ENCODE data around the gene GGNBP2. TPM values are rescaled to one million over a fixed set of nuclear protein-coding genes. Genes with fewer than 3 reads are reported as not detected.

Gene GGNBP2
- total RNA-seq, 3 donors from 2014 or later, result 60.6 to 85.5 (median 84.0) TPM

DNA sequence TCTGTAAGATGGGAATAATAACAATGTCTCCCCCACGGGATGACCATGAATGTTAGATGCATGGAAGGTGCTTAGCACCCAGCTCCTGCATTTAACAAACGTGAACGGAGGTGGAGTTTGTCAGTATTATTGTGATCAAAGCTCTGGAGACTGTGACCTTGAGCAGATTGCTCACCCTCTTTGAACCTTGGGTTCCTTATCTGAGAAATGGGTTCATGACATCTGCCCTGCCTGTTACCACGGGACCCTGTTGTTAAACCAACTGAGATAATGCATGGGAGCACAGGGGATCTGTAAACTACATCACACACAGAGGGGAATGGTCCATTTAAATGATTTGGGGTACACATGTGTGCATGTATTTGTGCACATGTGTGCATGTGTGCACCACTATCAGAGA, 86.3 kb downstream of the GGNBP2 start:
- TF ChIP-seq POLR2AphosphoS5 (IDR thresholded peaks at IDR 0.05) (no peak), POLR2A (IDR thresholded peaks at IDR 0.05) (no peak)
- TF ChIP-seq, protein P1, sequence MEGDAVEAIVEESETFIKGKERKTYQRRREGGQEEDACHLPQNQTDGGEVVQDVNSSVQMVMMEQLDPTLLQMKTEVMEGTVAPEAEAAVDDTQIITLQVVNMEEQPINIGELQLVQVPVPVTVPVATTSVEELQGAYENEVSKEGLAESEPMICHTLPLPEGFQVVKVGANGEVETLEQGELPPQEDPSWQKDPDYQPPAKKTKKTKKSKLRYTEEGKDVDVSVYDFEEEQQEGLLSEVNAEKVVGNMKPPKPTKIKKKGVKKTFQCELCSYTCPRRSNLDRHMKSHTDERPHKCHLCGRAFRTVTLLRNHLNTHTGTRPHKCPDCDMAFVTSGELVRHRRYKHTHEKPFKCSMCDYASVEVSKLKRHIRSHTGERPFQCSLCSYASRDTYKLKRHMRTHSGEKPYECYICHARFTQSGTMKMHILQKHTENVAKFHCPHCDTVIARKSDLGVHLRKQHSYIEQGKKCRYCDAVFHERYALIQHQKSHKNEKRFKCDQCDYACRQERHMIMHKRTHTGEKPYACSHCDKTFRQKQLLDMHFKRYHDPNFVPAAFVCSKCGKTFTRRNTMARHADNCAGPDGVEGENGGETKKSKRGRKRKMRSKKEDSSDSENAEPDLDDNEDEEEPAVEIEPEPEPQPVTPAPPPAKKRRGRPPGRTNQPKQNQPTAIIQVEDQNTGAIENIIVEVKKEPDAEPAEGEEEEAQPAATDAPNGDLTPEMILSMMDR (IDR thresholded peaks at IDR 0.05), result no peak

DNA sequence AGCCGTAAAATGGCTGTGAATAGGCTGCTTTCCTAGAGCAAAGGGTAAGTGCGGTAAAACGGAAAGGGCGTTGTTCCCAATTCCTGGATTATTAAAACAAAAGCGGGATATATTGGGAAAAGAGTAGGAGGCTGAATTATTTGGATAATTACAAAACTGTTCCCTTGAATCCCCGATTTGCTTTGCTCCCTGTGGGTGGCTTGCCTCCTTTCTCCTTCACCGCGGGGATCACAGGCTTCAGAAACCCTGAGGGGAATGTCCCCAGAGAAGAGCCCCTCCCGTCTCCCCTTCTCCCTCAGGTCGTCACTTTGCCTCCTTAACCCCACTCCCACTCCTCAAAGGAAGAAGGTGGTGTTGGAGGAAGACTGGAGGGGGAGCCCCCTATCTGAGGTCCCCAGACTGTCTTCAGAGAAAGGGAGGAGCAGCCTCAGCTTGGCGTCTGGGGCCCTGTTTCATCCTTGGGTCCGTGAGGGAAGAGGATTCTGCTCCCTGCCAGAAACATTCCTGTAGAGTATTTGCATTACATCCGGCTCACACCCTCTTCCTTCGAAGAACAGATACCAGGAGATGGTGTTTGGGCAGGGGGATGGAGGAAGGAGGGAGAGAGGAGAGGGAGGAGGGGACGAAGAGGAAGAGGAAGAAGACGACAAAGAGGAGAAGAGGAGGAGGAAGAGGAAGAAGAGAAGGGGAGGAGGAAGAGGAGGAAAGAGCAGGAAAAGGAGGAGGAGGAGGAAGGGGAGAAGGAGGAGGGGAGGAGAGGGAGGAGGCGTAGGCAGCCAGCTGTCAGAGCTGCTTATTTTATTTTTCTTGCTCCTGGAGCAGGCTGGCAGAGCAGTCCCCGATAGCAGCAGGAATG, 88.4 kb downstream of the GGNBP2 start:
- no peak for DNase-seq (ENCODE audit: low spot score in 2 of 2)
- no peak overlapping the region for H3K27ac ChIP-seq
- H3K27me3 ChIP-seq, result peaks cover 0 to 7% of the 10 kb centered on the region in 2 donors
- no peaks in the 10 kb centered on the region for H3K9me3 ChIP-seq
- intact Hi-C loops (cut with DNase I; ENCODE audit: low total_unique reads), result no loop called here
- H3K4me3 ChIP-seq, result no peak overlapping the region
- no peak for TF ChIP-seq POLR2A (IDR thresholded peaks at IDR 0.05)
- no peak for TF ChIP-seq POLR2AphosphoS5 (IDR thresholded peaks at IDR 0.05)
- no peaks in the 10 kb centered on the region for H3K36me3 ChIP-seq
- H3K4me1 ChIP-seq, result no peaks in the 10 kb centered on the region

More for the DNA sequence above, 86.3 kb downstream of the GGNBP2 start:
- Histone ChIP-seq H3K4me3 (no peak overlapping the region), H3K9me3 (no peaks in the 10 kb centered on the region), H3K27me3 (no peaks in the 10 kb centered on the region), H3K36me3 (no peaks in the 10 kb centered on the region), H3K4me1 (no peaks in the 10 kb centered on the region), H3K27ac (no peak overlapping the region)
- no peak for DNase-seq (ENCODE audit: low spot score in 2 of 2)
- intact Hi-C loops (cut with DNase I; ENCODE audit: low total_unique reads), result no loop called here

Other genes with a start within 250 kb of the GGNBP2 start
- gene TBC1D3G, start 221.0 kb upstream of the GGNBP2 start, total RNA-seq, result 1 to 10 TPM in 1 of 3 donors, not detected in 2; 2.1 TPM
- not detected for gene TBC1D3H, start 156.5 kb upstream of the GGNBP2 start, total RNA-seq
- gene ZNHIT3, start 58.2 kb upstream of the GGNBP2 start, total RNA-seq, result 10 to 100 TPM; 19.0 to 33.7 (median 29.3) TPM
- gene MYO19, start 10.1 kb upstream of the GGNBP2 start, total RNA-seq, result 10 to 100 TPM; 28.6 to 86.9 (median 71.3) TPM
- 1 to 10 TPM; 4.0 to 6.2 (median 5.1) TPM for gene PIGW, start 9.9 kb upstream of the GGNBP2 start, total RNA-seq
- 10 to 100 TPM; 11.4 to 14.1 (median 11.5) TPM for gene DHRS11, start 47.0 kb downstream of the GGNBP2 start, total RNA-seq
- 1 to 10 TPM; 4.8 to 7.5 (median 7.2) TPM for gene MRM1, start 56.7 kb downstream of the GGNBP2 start, total RNA-seq